HEK293 (cell line): Measurements from ENCODE around the gene LZTR1.
A peak's percentile ranks its signal among the peaks of the same experiment; 100 is the strongest.

Experiments used
- CTCF ChIA-PET: fragments of 350-600 bp; formaldehyde crosslinking; extraction: SDS; loops from one replicate; lab custom pipeline; 2021; ENCODE audit warnings: antibody characterized with exemption; lab: Yijun Ruan, JAX
- POLR2A ChIA-PET: fragments of 300-600 bp; formaldehyde crosslinking; extraction: SDS; loops from one replicate; lab custom pipeline; 2020; ENCODE audit warnings: antibody characterized with exemption, inconsistent platforms; lab: Yijun Ruan, JAX
- H3K27ac ChIP-seq: fragments of 200-500 bp; sonication (Bioruptor generic); 2 replicates; pipeline ENCODE4 v1.5.1; 2014; ENCODE audit warnings: low read depth, low read length, control low read depth, inconsistent platforms; ENCODE audit errors: extremely low read depth
- H3K36me3 ChIP-seq, 2 experiments: fragments of 200-500 bp in 1 of 2; sonication (Bioruptor generic) in 1 of 2; 1 replicate in 1 of 2; 2 replicates in 1 of 2; pipeline ENCODE4 v1.5.1; 2014 to 2017; ENCODE audit warnings: inconsistent platforms in 2 of 2, low read length in 2 of 2; ENCODE audit not compliant: control insufficient read depth in 2 of 2, insufficient read depth in 1 of 2
- H3K4me1 ChIP-seq: fragments of 200-500 bp; sonication (Bioruptor generic); 2 replicates; pipeline ENCODE4 v1.5.1; 2014; ENCODE audit warnings: mild to moderate bottlenecking, low read length, inconsistent platforms; ENCODE audit not compliant: control insufficient read depth, insufficient read depth
- H3K4me3 ChIP-seq: 2 replicates; pipeline ENCODE4 v1.5.1; 2011; ENCODE audit warnings: low read depth, mild to moderate bottlenecking, control low read depth, low read length, moderate library complexity
- H3K9me3 ChIP-seq: fragments of 200-500 bp; sonication (Bioruptor generic); 2 replicates; pipeline ENCODE4 v1.5.1; 2014; ENCODE audit warnings: low read depth, low read length, inconsistent platforms; ENCODE audit not compliant: control insufficient read depth, insufficient read depth
- HIC1 ChIP-seq: fragments of 450-650 bp; formaldehyde crosslinking; IDR thresholded peaks from 2 replicates; pipeline ENCODE4 v1.5.1; 2016; ENCODE audit warnings: missing biosample characterization, missing genetic modification characterization
- KLF9 ChIP-seq: fragments of 450-650 bp; formaldehyde crosslinking; IDR thresholded peaks from 2 replicates; pipeline ENCODE4 v1.5.1; 2016; ENCODE audit warnings: missing biosample characterization, missing genetic modification characterization, low read depth
- ZBTB11 ChIP-seq: fragments of 450-650 bp; formaldehyde crosslinking; conservative IDR thresholded peaks from 2 replicates; pipeline ENCODE4 v1.5.1; 2016; ENCODE audit warnings: low read depth, missing biosample characterization, missing genetic modification characterization
- ZIC2 ChIP-seq: fragments of 450-650 bp; formaldehyde crosslinking; IDR thresholded peaks from 2 replicates; pipeline ENCODE4 v1.5.1; 2016; ENCODE audit warnings: missing biosample characterization, missing genetic modification characterization
- ZNF510 ChIP-seq: fragments of 450-650 bp; formaldehyde crosslinking; IDR thresholded peaks from 2 replicates; pipeline ENCODE4 v1.5.1; 2018; ENCODE audit warnings: mild to moderate bottlenecking, missing genetic modification characterization, missing biosample characterization; ENCODE audit not compliant: insufficient replicate concordance
- ZNF514 ChIP-seq: fragments of 450-650 bp; formaldehyde crosslinking; IDR thresholded peaks from 2 replicates; pipeline ENCODE4 v1.5.1; 2016; ENCODE audit warnings: missing biosample characterization, missing genetic modification characterization
- ZNF76 ChIP-seq: fragments of 450-650 bp; formaldehyde crosslinking; IDR thresholded peaks from 2 replicates; pipeline ENCODE4; 2016; ENCODE audit warnings: low read depth, missing biosample characterization, missing genetic modification characterization, borderline replicate concordance
- TF ChIP-seq, protein P1 (sequence below): fragments of 450-650 bp; formaldehyde crosslinking; IDR thresholded peaks from 2 replicates; pipeline ENCODE4 v1.5.1; 2016; ENCODE audit warnings: missing biosample characterization, missing genetic modification characterization

The LZTR1 gene

DNA sequence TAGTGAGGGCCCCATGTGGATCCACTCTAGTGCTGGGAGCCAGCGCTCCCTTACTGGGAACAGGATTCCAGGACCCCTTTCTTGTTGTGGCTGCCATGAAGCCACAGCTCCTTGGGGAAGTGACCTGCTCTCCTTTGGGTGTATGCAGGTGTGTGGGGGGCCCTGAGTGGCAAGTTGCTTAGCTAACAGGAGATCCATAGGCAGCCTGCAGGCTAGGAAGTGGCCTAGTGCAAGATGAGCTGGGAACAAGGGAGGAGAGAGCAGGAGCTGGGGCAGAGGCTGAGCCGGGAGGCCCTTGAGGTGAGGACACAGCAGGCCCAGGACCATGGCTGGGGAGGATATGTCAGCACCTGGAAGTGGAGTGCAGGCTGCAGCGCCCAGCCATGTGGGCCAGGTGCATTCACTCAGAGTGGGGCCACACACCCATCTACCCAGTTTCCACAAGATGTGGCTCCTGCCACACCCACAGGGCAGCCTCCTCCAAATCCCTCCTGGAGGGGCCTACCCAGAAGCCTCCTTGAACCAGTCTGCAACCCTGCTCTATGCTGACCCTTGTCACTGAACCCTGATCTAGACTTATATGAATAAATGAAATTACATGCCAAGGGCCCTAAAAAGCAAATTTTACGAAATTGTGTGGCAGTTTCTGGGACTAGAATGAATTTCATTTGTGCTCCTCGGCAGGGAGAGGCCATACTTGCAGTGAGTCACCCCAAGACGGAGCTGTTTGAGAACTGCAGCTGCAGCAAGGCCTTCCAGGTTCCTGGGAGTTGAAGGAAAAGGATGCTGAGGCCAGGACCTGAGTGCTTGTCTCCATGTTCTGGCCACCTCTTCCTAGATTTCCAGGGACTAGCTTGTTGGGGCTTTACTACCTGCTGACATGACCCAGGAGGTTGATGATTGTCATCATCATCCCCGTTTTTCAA lies 16.6 kb downstream of the LZTR1 start:
- peaks cover 0 to 70% of the 10 kb centered on the region in 2 experiments; a peak in 1 of 3 replicates for H3K36me3 ChIP-seq
- no peaks in the 10 kb centered on the region for H3K4me1 ChIP-seq
- no peak overlapping the region for H3K4me3 ChIP-seq
- H3K9me3 ChIP-seq: no peaks in the 10 kb centered on the region
- TF ChIP-seq KLF9 (tag by site-specific recombination): peak; percentile 58
- TF ChIP-seq, protein P1, sequence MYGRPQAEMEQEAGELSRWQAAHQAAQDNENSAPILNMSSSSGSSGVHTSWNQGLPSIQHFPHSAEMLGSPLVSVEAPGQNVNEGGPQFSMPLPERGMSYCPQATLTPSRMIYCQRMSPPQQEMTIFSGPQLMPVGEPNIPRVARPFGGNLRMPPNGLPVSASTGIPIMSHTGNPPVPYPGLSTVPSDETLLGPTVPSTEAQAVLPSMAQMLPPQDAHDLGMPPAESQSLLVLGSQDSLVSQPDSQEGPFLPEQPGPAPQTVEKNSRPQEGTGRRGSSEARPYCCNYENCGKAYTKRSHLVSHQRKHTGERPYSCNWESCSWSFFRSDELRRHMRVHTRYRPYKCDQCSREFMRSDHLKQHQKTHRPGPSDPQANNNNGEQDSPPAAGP (tag by site-specific recombination): 0 out of 2 replicates have a peak, but pooled peaks have one; percentile 23
- 0 out of 2 replicates have a peak, but pooled peaks have one; percentile 23 for TF ChIP-seq ZNF76 (tag by site-specific recombination)
- TF ChIP-seq ZNF510 (tag by site-specific recombination): no peak
- ChIA-PET CTCF (interaction anchor here (0.6 to 1.4 kb wide), 5 partner anchors 14 to 648 kb away, joined by 3 to 4 read pairs (median 3); no protein-coding TSS in a partner anchor), POLR2A (interaction anchor here (0.6 to 5.9 kb wide), 8 partner anchors 9 to 142 kb away, joined by 3 to 80 read pairs (median 4); partner anchors contain the start of gene LZTR1)
- H3K27ac ChIP-seq: no peak overlapping the region

DNA sequence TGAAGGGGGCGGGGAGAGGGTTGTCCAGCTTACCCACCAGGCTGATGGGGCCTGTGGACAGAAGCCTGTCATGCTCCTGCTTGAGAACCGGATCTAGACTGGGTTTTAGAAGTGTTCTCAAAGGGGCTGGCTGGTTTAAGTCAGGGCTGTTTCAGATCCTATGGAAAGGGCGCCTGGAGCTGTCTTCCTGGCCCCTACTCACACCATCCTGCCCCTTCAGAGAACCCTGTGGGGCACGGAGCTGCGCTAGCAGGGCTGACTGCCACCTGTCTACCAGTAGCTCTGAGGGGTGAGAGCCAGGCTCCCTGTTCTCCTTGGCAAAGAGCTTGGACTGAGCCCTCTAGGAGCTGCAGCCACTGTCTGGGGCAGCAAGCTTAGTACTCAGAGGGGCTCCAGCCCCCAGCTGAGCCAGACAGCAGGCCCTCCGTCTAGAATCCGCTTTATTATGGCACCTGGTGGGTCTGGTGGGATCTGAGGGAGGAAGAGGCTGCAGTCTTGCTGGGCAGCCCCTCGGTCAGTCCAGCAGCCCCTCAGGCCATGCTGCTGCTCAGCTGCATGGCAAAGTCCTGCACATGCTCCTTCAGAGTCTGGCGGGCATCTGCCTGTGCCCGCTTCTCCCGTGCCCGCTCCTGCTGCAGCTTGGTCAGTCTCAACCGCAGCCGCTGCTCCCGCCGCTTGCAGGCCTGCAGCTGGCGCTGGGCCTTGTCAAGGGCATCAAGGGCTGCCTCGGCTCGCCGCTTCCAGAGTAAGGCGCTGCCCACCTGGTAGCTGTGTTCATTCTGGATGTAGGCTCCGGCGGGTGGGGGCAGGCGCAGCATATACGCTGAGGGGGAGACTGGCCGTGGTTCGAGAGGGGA lies 17.5 kb downstream of the LZTR1 start:
- H3K4me1 ChIP-seq: no peaks in the 10 kb centered on the region
- H3K4me3 ChIP-seq: no peak overlapping the region
- POLR2A ChIA-PET: interaction anchor here (0.9 to 5.9 kb wide), 7 partner anchors 10 to 114 kb away, joined by 3 to 80 read pairs (median 5); partner anchors contain the start of gene LZTR1
- peak; percentile 47; the same call in 1 of the 2 replicates for TF ChIP-seq HIC1
- TF ChIP-seq ZNF514 (tag by site-specific recombination): no peak
- TF ChIP-seq ZIC2: peak; percentile 69
- TF ChIP-seq ZBTB11 (tag by site-specific recombination): no peak
- no peaks in the 10 kb centered on the region for H3K9me3 ChIP-seq
- CTCF ChIA-PET: interaction anchor here (0.6 to 1.4 kb wide), 5 partner anchors 15 to 647 kb away, joined by 3 to 4 read pairs (median 3); no protein-coding TSS in a partner anchor
- peak overlapping the region; percentile 3; the same call in 1 of the 2 replicates for H3K27ac ChIP-seq
- H3K36me3 ChIP-seq: peaks cover 0 to 61% of the 10 kb centered on the region in 2 experiments; a peak in 1 of 3 replicates
